GM18861 (cell line): ENCODE measurements around the gene CRYBB1.

Experiments used
- ATAC-seq: cut with Tn5 transposase; IDR thresholded peaks from one replicate; pipeline ENCODE4 v1.9.1; 2021; ENCODE audit not compliant: unreplicated experiment

CRYBB1 gene

DNA sequence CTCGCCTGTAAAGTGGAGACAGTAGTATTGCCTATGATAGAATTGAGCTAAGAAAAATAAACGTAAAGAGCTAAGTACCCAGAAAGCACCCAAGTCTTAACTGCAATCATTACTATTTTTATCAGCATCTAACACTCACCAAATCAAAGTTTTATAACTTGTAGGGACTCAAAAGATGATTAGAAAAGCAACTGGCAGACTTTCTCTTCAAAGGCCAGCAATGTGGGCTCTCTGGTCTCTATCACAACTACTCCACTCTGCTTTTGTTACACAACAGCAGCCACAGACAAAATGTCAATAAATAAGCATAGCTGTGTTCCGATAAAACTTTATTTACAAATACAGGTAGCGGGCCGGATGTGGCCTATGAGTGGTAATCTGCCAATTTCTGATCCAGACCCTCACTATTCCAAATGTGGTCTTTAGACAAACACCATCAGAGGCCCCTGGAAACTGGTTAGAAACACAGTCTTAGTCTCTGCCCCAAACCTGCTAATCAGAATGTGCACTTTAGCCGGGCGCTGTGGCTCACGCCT, 36.1 kb downstream of the CRYBB1 start:
- no peak for ATAC-seq

DNA sequence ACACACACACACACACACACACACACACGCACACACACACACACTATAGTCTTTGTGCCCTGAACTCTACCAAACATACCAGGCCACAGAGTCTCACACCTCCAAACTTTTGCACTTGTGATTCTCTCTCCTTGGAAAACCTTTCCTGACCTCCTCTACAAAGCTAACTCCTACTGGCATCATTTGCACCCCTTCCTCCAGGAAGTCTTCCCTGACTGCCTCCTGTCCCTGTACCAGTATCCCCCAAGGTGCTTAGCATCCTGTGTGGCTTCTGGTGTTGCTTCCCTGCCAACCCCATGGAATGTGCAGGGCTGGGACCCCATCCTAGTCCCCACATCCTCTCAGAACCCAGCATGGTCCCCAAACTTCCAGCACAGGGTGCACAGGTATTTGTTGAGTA, 36.8 kb downstream of the CRYBB1 start:
- no peak for ATAC-seq

DNA sequence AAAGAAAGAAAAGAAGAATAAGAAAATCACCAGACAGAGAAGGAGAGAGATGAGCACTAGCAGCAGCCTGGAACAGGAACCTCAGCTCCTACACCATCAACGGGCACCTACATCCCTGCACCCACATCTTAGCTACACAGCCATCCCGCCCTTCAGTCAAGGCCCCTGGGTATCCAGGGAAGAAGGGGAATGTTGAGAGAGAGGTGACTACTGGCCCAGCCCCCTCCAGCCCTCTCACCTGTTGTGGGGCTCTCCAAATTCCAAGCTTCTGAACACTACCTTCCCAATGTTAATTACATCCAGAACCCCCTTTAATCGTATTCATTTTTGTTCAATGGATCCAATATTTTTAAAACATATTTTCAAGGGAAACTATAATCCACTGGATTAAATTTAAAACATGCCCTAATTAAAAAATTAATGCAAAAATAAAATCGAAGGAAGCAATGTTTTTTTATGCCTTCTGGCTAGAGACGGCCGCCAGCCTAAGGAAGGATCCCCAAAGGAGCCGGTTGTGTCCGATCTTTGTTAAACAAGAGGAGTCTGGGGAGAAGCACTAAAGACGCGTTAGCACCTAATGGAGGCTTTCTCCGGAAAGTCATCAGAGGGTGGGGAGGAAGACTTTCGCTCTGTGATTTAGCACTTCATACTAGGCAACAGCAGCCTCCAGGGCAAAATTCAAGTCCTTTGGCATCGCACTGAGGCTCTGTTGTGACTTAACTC, 37.4 kb downstream of the CRYBB1 start:
- ATAC-seq = no peak

DNA sequence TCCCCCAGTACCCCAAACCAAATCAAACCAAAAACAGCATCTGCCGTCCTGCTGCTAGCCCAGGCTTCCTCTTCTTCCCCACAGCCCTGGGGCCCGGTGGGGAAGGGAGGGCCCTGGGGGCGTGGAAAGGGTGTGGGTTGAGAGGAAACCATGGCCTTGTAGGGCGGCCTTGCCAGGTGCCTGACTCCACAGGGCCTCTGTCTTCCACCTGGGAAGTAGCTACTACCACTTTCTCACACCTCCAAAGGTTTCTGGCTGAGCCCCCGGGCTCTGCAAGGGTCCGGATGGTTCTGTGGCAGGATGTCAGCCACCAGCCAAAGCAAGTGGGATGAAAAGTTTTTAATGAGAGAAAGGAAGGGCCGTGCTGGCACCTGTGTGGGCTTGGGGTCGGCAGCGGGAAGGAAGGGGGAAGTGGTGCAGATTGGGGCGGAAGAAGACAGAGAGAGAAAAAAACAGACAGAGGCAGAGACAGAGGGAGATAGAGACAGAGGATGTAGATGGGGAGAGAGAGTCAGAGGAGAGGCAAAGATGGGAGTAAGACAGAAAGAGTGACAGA, 38.4 kb downstream of the CRYBB1 start:
- no peak for ATAC-seq

DNA sequence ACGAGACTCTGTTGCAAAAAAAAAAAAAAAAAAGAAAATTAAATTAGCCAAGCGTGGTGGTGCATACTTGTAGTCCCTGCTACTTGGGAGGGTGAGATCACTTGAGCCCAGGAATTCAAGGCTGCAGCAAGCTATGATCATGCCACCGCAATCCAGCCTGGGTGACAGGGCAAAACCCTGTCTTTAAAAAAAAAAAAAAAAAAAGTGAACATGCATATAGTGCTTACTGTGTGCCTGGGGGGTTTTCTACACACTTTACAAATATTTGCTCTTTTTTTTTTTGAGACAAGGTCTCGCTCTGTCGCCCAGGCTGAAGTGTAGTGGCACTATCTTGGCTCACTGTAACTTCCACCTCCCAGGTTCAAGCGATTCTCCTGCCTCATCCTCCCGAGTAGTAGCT, 40.7 kb downstream of the CRYBB1 start:
- no peak for ATAC-seq

DNA sequence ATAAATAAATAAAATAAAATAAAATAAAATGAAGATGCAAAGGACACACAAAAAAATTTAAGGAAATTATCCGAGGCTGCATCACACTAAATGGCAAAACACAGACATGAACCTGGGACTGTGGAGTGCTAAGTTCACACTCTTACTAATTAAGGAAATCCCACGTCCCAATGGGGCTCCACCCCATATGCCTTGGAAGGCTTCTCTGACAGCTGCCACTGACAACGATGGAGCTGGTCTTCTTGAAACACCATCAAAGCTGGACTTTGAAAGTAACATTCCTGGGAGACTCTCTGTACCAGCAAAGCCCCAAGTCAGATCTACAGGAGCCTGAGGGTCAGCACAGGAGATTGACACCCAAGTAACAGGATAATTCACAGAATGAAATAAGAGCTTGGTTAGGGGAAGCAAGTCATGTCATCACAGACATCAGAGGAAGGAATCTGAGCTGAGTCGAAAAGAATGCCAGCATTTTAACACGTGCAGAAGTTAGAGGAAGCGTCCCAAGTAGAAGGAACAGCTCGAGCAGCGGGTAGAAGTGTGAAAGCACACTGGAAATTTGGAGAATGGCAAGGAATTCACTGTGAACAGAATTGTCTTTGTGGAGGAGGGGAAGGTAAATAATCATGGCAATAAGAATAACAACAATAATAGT, 41.7 kb downstream of the CRYBB1 start:
- ATAC-seq = no peak

DNA sequence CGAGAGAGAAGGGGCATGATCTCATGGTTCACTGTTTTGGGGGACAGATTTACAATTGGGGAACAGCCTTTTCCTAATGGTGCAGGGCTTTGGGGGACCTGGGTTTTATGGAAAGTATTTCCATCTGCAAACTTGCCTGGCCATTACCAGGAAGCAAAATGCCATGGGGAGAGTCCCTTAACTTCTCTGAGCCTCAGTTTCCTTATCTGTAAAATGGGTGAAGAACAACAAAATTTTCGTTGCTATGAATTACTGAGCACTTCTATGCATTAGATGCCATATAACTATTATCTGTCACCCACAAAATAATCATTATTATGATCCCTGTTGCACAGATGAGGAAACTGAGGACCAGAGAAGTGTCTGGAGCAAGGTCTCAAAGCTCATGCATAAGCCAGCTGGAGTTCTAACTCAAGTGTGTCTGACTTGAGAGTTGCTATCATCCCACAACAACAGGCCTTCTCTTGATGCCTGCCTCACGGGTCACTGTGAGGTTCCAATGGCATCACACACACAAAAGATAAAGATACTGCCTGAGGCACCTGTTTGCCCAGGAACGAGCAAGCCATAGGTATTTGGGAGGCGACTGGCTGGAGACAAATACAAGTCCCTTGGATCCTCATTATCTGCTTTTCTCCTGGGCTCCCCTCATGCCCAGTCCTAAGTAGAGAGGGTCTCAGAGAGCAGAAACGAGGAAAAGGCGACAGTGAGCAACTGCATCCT, 43.7 kb downstream of the CRYBB1 start:
- ATAC-seq = no peak

DNA sequence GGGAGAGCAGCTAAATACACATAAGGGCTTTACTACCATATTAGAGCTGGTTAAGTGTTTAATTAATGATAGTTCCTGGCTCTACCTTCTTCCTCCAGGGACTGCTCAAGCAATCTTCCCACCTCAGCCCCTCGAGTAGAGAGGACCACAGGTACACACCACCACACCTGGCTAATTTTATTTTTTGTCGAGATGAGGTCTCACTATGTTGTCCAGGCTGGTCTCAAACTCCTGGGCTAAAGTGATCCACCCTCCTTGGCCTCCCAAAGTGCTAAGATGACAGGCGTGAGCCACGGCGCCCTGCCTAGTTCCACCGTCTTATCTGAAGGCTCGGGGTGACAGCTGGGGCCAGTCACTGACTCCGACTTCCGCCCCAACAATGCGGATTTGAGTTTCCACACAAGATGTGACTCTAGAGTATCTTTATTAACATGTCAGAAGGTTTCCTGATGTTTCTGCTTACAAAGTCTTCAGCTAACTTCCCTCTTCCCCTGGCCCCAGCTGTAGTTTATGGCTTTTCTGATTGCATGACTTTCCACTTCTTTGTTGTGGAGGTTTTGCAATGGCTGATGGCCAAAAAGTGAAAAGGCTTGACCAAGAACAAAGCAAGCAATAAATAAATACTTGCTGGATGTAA, 44.7 kb downstream of the CRYBB1 start:
- ATAC-seq = no peak

DNA sequence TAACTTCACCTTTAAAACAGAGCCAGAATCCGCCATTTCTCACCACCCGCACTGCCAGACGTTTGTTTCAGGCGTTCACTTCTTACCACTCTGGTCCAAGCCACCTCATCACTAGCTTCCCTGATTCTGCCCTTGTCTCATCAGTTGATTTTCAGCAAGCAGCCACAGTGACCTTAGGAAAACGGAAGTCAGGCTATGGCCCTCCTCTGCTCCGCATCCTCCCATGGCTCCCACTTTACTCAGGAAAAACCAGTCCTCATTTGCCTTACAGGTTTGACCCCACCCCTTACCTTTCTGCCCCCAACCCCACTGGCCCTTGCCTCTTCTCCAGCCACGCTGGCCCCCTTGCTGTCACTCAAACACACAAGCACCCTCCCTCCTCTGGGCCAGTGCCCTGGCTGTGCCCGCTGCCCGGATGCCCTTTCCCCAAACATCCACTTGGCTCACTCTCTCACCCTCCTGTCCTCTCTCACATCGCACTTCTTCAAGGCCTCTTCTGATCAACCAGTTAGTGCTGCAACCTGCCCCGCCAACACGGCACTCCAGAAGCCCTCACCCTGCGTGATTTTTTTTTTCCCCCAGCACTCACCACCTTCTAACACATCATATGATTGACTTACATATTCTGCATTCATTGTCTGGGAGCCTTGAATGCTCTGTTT, 46.8 kb downstream of the CRYBB1 start:
- no peak for ATAC-seq

DNA sequence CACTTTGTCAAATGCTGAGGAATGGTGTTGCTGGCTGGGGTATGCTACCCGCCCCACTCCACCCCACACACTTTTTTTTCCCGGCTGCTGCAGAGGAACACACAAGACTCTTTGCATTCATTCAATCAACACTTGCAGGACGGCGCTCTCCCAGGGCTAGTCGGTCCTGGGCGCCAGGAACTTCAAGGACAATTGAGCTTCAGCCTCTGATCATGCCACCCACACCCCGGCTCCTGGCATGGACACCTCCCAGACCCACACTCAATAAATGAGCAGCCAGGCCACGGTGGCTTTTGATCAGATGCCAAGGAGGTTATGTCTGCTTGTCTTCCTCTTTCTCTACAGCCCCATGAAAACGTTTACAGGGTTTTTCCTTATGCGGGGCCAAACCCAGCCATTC, 47.7 kb downstream of the CRYBB1 start:
- ATAC-seq = no peak

DNA sequence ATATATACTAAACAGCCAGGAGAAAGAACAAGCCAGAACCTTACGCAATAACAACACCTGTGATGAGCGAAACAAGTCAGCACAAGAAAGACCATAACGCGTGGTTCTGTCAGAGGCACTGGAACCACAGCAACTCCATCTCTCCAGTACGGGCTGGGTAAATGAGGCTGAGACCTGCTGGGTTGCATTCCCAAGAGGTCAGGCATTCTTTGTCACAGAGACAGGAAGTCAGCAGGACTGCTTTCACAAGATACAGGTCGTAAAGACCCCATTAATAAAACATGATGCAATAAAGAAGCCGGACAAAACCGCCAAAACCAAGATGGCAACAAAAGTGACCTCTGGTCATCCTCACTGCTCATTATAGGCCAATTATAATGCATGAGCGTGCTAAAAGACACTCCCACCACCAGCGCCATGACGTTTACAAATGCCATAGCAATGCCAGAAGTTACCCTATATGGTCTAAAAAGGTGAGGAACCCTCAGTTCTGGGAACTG, 49.6 kb downstream of the CRYBB1 start:
- ATAC-seq = no peak

DNA sequence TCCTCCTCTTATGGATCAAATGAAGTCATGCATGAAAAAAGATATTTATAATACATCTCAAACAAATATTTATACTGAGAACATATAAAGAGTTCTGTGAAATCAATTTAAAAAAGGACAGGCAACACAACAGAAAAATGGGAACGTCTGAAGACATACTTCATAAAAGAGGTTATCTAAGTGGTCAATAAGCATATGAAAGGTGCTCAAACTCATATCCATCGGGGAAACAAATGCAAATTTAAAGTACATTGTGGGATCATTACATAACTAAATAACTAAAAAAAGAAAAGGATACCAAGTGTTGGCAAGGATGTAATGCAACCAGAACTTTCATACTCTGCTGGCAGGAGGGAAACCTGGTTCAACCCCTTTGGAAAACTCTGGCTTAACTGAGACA, 50.2 kb downstream of the CRYBB1 start:
- no peak for ATAC-seq

DNA sequence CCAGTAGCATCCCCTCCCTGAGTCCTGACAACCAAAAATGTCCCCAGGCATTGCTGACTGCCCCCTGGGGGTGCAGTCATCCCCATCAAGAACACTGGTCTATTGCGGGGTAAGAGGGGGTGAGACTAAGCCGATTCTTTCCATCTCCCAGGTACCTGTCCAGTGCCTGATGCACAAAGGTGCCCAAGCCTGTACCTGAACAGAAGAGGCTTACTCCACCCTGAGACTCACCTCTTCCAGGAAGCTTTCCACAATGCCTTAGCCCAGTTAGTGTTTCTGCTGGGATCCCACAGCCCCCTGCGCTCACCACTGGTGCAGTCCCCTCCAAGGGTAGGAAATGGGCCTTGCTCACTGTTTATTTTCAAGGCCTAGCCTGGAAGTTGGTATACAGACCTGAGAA, 50.8 kb downstream of the CRYBB1 start:
- no peak for ATAC-seq

DNA sequence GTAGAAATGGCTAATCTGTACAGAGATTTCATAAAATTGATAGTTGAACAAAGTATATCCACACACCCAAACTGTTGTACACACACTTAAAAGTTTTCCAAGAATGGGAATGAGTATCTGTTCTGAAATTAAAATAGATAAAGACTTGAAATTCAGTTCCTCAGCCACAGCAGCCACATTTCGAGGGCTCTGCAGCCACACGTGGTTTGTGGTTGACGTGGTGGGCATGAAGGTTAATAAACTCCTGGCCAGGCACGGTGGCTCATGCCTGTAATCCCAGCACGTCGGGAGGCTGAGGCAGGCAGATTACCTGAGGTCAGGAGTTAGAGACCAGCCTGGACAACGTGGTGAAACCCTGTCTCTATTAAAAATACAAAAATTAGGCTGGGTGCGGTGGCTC, 51.9 kb downstream of the CRYBB1 start:
- ATAC-seq = no peak

DNA sequence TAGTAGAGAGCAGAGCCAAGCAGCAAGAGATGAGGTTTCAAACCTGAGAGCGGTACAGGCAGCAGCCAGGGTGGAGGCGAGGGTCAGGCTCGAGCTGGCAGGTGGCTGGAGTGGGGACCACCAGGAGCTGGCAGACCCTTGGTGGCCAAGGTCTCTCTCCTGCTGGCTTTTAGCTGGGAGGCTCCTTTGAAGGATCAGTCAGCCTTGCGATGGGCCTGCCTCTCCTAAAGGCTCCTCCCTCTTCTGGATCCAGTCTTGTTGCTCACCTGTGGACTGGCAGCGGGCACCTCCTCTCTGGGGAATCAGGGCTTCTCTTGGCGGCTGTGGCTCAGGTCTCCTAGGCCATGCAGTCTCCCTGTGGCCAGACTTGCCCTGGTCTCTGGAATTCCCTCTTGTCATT, 52.6 kb downstream of the CRYBB1 start:
- no peak for ATAC-seq

DNA sequence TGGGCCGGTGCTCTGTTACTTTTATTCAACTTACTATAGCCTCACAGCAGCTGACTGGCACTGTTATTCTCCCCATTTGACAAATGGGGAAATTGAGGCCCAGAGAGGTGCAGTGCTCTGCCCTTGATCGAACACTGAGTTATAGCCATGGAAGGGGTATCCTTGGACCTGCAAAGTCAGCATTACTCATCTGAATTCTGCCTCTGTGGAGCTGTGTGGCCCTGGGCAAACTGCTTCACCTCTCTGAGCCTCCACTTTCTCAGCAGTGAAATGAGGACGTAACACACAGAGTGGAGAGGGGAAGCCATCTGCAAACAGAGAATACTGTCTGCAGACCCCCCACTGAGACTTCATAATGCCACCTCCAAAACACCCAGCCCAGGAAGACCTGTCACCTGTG, 53.2 kb downstream of the CRYBB1 start:
- ATAC-seq = no peak

DNA sequence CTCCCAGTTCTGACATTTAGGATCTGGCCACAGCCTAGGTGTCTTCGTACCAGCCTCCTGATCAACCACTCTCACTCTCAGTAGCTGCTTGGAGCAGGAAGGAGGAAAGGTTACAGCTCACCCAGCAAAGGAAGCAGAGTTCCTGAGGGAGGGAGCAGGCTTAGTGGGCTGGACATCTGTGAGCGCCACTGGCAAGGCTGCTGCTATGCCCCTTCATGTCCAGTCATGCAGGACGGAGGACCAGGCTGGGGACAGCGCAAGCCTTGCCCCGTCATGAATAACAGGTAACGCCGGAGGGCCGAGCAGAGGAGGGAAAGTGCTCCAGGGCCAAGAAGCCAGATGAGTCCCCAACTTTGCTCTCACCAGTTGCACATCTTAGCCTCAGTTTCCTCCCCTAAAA, 53.6 kb downstream of the CRYBB1 start:
- ATAC-seq = no peak

DNA sequence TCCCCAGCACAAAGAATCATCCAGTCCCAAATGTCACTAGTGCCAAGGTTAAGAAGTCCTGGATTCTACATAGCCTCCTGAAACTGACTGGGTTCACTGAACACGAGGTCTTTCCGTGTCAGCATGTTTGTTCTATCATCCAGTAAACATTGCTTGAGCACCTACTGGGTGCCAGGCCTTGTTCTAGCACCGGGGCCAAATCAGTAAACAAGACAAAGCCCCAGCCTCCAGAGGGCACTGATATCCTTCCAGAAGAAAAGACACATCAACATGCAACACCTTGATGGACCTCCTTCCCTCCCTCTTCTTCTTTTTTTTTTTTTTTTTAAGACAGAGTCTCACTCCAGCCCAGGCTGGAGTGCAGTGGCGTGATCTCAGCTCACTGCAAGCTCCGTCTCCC, 54.8 kb downstream of the CRYBB1 start:
- no peak for ATAC-seq

DNA sequence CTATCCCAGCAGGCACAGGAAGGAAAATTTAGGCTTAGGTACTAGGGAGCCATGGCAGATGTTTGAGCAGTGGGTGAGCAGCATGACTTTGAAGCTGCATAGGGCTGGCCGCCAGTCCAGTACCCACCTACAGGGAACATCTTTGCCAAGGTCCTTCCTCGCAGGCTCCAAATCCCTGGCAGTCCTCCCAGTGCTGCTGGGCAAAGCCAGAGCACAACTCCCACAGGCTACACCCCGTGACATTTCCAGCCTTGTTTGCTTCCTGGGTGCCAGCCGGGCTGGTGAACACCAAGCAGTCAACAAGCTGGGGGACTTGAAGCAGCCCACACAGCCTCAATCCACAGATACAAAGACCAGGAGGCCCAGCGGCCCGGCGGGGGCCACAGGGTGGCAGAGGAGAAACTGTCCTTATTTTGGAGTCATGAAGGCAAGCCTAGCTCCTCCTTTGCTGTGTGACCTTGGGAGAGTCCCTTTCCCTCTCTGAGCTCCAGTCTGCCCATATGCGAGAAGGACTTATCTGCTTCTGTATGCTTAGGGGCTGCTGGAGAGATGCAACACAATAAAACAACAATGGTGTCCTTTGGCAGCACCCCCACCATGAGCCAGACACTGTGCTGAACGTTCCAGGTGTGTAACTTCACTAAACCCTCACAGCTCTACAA, 55.9 kb downstream of the CRYBB1 start:
- no peak for ATAC-seq

DNA sequence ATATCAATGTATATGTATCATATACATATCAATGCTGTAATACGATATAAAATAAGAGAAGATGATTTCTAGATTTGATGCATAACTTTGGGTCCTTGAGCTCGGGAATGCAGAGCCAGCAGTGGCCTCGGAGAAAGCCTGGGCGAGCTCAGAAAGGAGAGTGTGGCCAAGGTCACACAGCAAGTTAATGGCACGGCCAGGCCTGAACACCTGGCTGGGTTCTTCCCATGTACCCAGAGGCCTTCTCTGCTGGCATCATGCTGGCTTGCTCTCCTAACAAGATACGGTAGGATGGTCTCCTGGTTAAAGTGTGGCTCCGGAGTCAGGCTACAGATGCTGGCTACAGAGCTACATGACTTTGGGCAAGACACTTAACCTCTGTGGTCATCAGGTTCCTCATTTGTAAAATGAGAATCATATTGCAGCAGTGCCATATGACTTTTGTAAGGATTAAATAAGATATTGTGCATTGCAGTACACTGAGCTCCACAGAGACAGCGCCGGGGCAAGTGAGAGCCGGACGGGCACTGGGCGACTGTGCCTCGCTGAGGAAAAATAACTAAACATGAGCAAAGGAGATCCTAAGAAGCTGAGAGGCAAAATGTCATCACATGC, 57.8 kb downstream of the CRYBB1 start:
- no peak for ATAC-seq
